ENCODE results near the gene ARHGAP21.

Gene ARHGAP21

GRCh38 chr10:24579448-24579847, 144.2 kb downstream of the ARHGAP21 start:
- Histone ChIP-seq H2BK120ac (ENCODE audit: insufficient read depth, low read length, poor library complexity) (no peak overlapping the region), H3K18ac (ENCODE audit: low read length) (no peak overlapping the region), H3K27me3 (ENCODE audit: insufficient read depth, low read length) (no peaks in the 10 kb centered on the region), H2BK5ac (ENCODE audit: low read depth, low read length, poor library complexity) (no peak overlapping the region), H4K12ac (ENCODE audit: low read depth, low read length) (no peak overlapping the region), H3K4me2 (ENCODE audit: low read length) (no peak overlapping the region), H3K79me1 (ENCODE audit: low read length) (no peaks in the 10 kb centered on the region), H2AFZ (ENCODE audit: insufficient read depth, low read length, poor library complexity) (no peak overlapping the region), H3K9me3 (ENCODE audit: insufficient read depth, low read depth, low read length) (no peaks in the 10 kb centered on the region), H2BK12ac (ENCODE audit: low read length) (no peak overlapping the region), H3K4ac (ENCODE audit: low read depth, low read length) (no peak overlapping the region), H3K27ac (ENCODE audit: low read depth, low read length) (no peak overlapping the region), H3K4me1 (ENCODE audit: control insufficient read depth in 1 of 2, insufficient read depth in 2 of 2, low read length in 2 of 2) (no peaks in the 10 kb centered on the region), H4K91ac (ENCODE audit: low read depth, low read length) (no peak overlapping the region), H3K79me2 (ENCODE audit: control insufficient read depth, insufficient read depth, low read length, poor library complexity) (no peaks in the 10 kb centered on the region), H4K8ac (ENCODE audit: low read depth, low read length) (no peak overlapping the region), H3K23ac (ENCODE audit: low read length) (no peak overlapping the region), H3K9ac (ENCODE audit: low read length) (no peak overlapping the region), H3K14ac (ENCODE audit: low read length) (no peak overlapping the region), H3K36me3 (ENCODE audit: control insufficient read depth in 1 of 2, insufficient read depth in 2 of 2, low read length in 2 of 2) (peaks cover 1 to 4% of the 10 kb centered on the region in 2 experiments), H2AK5ac (ENCODE audit: low read length) (no peak overlapping the region), H3K4me3 (ENCODE audit: low read depth, low read length) (no peak overlapping the region)
- no CpG with 5 or more reads among the region's 1 CpG for WGBS (ENCODE audit: extremely low coverage, insufficient coverage, insufficient read length)
- no peak for DNase-seq

DNA sequence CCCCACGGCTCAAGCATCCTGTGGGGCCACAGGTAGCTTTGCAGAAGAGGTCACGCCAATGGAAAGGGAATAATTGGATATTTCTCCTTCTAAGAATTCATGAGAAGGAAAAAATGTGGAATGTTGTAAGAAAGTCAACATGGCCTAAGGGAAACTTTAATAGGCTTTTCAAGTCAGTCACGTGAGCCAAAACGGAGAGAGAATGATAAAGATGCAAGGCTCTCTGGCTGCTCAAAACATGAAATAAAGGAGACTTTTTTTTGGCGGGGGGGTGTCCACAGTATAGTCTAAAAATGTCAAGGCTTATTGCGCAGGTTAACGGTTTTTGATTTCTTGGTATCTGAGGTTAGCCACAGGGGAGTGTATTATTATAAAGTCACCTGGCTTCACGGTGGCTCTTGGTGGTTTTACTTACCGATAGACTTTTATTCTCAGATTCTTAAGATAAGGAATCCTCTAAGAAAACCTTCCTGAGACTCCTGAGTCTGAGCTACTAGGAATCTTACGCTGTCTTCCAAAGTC, 148.1 kb downstream of the ARHGAP21 start:
- peak; percentile 13 to 71 for DNase-seq

GRCh38 chr10:24574578-24575155, 149.0 kb downstream of the ARHGAP21 start:
- Histone ChIP-seq H3K9me3 (ENCODE audit: insufficient read depth, low read depth, low read length) (no peaks in the 10 kb centered on the region), H3K4ac (ENCODE audit: low read depth, low read length) (no peak overlapping the region), H3K4me2 (ENCODE audit: low read length) (no peak overlapping the region), H3K14ac (ENCODE audit: low read length) (no peak overlapping the region), H4K8ac (ENCODE audit: low read depth, low read length) (no peak overlapping the region), H3K4me3 (ENCODE audit: low read depth, low read length) (no peak overlapping the region), H2AK5ac (ENCODE audit: low read length) (no peak overlapping the region), H3K79me1 (ENCODE audit: low read length) (no peaks in the 10 kb centered on the region), H4K12ac (ENCODE audit: low read depth, low read length) (no peak overlapping the region), H4K91ac (ENCODE audit: low read depth, low read length) (no peak overlapping the region), H2BK120ac (ENCODE audit: insufficient read depth, low read length, poor library complexity) (no peak overlapping the region), H3K36me3 (ENCODE audit: control insufficient read depth in 1 of 2, insufficient read depth in 2 of 2, low read length in 2 of 2) (no peaks in the 10 kb centered on the region), H3K18ac (ENCODE audit: low read length) (no peak overlapping the region), H3K4me1 (ENCODE audit: control insufficient read depth in 1 of 2, insufficient read depth in 2 of 2, low read length in 2 of 2) (no peaks in the 10 kb centered on the region), H3K27ac (ENCODE audit: low read depth, low read length) (no peak overlapping the region), H3K9ac (ENCODE audit: low read length) (no peak overlapping the region), H3K27me3 (ENCODE audit: insufficient read depth, low read length) (no peaks in the 10 kb centered on the region), H2AFZ (ENCODE audit: insufficient read depth, low read length, poor library complexity) (no peak overlapping the region), H2BK12ac (ENCODE audit: low read length) (no peak overlapping the region), H3K79me2 (ENCODE audit: control insufficient read depth, insufficient read depth, low read length, poor library complexity) (no peaks in the 10 kb centered on the region), H3K23ac (ENCODE audit: low read length) (no peak overlapping the region), H2BK5ac (ENCODE audit: low read depth, low read length, poor library complexity) (no peak overlapping the region)
- no CpG with 5 or more reads among the region's 3 CpGs for WGBS (ENCODE audit: extremely low coverage, insufficient coverage, insufficient read length)
- DNase-seq = no peak

More for the DNA sequence above, 148.1 kb downstream of the ARHGAP21 start:
- no peaks in the 10 kb centered on the region for H3K79me1 ChIP-seq (ENCODE audit: low read length)
- no peak overlapping the region for H4K91ac ChIP-seq (ENCODE audit: low read depth, low read length)
- no peak overlapping the region for H2BK5ac ChIP-seq (ENCODE audit: low read depth, low read length, poor library complexity)
- H3K14ac ChIP-seq (ENCODE audit: low read length) = no peak overlapping the region
- H3K79me2 ChIP-seq (ENCODE audit: control insufficient read depth, insufficient read depth, low read length, poor library complexity) = no peaks in the 10 kb centered on the region
- H3K23ac ChIP-seq (ENCODE audit: low read length) = no peak overlapping the region
- H3K18ac ChIP-seq (ENCODE audit: low read length) = no peak overlapping the region
- no peak overlapping the region for H3K4me3 ChIP-seq (ENCODE audit: low read depth, low read length)
- no peak overlapping the region for H3K4me2 ChIP-seq (ENCODE audit: low read length)
- H3K27ac ChIP-seq (ENCODE audit: low read depth, low read length) = no peak overlapping the region
- no peak overlapping the region for H3K9ac ChIP-seq (ENCODE audit: low read length)
- no peak overlapping the region for H2AFZ ChIP-seq (ENCODE audit: insufficient read depth, low read length, poor library complexity)
- no peaks in the 10 kb centered on the region for H3K9me3 ChIP-seq (ENCODE audit: insufficient read depth, low read depth, low read length)
- no peaks in the 10 kb centered on the region for H3K36me3 ChIP-seq (ENCODE audit: control insufficient read depth in 1 of 2, insufficient read depth in 2 of 2, low read length in 2 of 2)
- no peak overlapping the region for H3K4ac ChIP-seq (ENCODE audit: low read depth, low read length)
- H4K12ac ChIP-seq (ENCODE audit: low read depth, low read length) = no peak overlapping the region
- no peaks in the 10 kb centered on the region for H3K4me1 ChIP-seq (ENCODE audit: control insufficient read depth in 1 of 2, insufficient read depth in 2 of 2, low read length in 2 of 2)
- WGBS (ENCODE audit: extremely low coverage, insufficient coverage, insufficient read length) = no CpG with 5 or more reads among the region's 10 CpGs
- H2AK5ac ChIP-seq (ENCODE audit: low read length) = no peak overlapping the region
- H3K27me3 ChIP-seq (ENCODE audit: insufficient read depth, low read length) = no peaks in the 10 kb centered on the region
- no peak overlapping the region for H2BK120ac ChIP-seq (ENCODE audit: insufficient read depth, low read length, poor library complexity)
- no peak overlapping the region for H4K8ac ChIP-seq (ENCODE audit: low read depth, low read length)
- H2BK12ac ChIP-seq (ENCODE audit: low read length) = no peak overlapping the region

- Histone ChIP-seq H3K9ac (ENCODE audit: low read length) (no peak overlapping the region), H2BK12ac (ENCODE audit: low read length) (no peak overlapping the region), H3K4ac (ENCODE audit: low read depth, low read length) (no peak overlapping the region), H3K36me3 (ENCODE audit: control insufficient read depth in 1 of 2, insufficient read depth in 2 of 2, low read length in 2 of 2) (no peaks in the 10 kb centered on the region), H3K18ac (ENCODE audit: low read length) (no peak overlapping the region), H3K27ac (ENCODE audit: low read depth, low read length) (no peak overlapping the region), H4K8ac (ENCODE audit: low read depth, low read length) (no peak overlapping the region), H3K79me2 (ENCODE audit: control insufficient read depth, insufficient read depth, low read length, poor library complexity) (no peaks in the 10 kb centered on the region), H3K4me1 (ENCODE audit: control insufficient read depth in 1 of 2, insufficient read depth in 2 of 2, low read length in 2 of 2) (no peaks in the 10 kb centered on the region), H2AK5ac (ENCODE audit: low read length) (no peak overlapping the region), H3K79me1 (ENCODE audit: low read length) (no peaks in the 10 kb centered on the region), H4K91ac (ENCODE audit: low read depth, low read length) (no peak overlapping the region), H3K9me3 (ENCODE audit: insufficient read depth, low read depth, low read length) (no peaks in the 10 kb centered on the region), H3K23ac (ENCODE audit: low read length) (no peak overlapping the region), H2BK5ac (ENCODE audit: low read depth, low read length, poor library complexity) (no peak overlapping the region), H2AFZ (ENCODE audit: insufficient read depth, low read length, poor library complexity) (no peak overlapping the region), H3K4me3 (ENCODE audit: low read depth, low read length) (no peak overlapping the region), H3K4me2 (ENCODE audit: low read length) (no peak overlapping the region), H2BK120ac (ENCODE audit: insufficient read depth, low read length, poor library complexity) (no peak overlapping the region), H3K27me3 (ENCODE audit: insufficient read depth, low read length) (no peaks in the 10 kb centered on the region), H4K12ac (ENCODE audit: low read depth, low read length) (no peak overlapping the region), H3K14ac (ENCODE audit: low read length) (no peak overlapping the region)
- WGBS (ENCODE audit: extremely low coverage, insufficient coverage, insufficient read length) = no CpG with 5 or more reads among the region's 9 CpGs
- DNase-seq = peak in 1 of 2 donors; percentile 4
Measured at GRCh38 chr10:24574161-24574560, 149.5 kb downstream of the ARHGAP21 start.
